GM23338 (cell line): ENCODE data around the gene ARL5C. TPM values are rescaled to one million over a fixed set of nuclear protein-coding genes. Genes with fewer than 3 reads are reported as not detected.

Experiments used
- ATAC-seq: fragments of 200-7000 bp; cut with Tn5 transposase; 3 replicates; pipeline ENCODE4 v1.9.1; 2020
- DNase-seq: peaks from one replicate; pipeline ENCODE4 v3.0.0-alpha.2; 2015; ENCODE audit warnings: low spot score
- H2AFZ ChIP-seq: fragments of 200-600 bp; sonication (generic); 2 replicates; pipeline ENCODE4 v1.8.0; 2016; ENCODE audit warnings: antibody characterized with exemption, mild to moderate bottlenecking, moderate library complexity
- H3F3A ChIP-seq: fragments of 200-600 bp; sonication (generic); replicated peaks from 2 replicates; pipeline ENCODE4 v1.8.0; 2017; ENCODE audit warnings: antibody characterized with exemption, mixed run types, low read depth
- H3K27ac ChIP-seq: fragments of 200-600 bp; sonication (generic); 2 replicates; pipeline ENCODE4 v1.6.1; 2016; ENCODE audit warnings: low read depth
- H3K27me3 ChIP-seq: fragments of 200-600 bp; sonication (generic); 2 replicates; pipeline ENCODE4 v1.8.0; 2016; ENCODE audit warnings: mild to moderate bottlenecking, mixed run types, moderate library complexity; ENCODE audit not compliant: insufficient read depth
- H3K36me3 ChIP-seq: fragments of 200-600 bp; sonication (generic); 2 replicates; pipeline ENCODE4 v1.8.0; 2016; ENCODE audit warnings: mild to moderate bottlenecking; ENCODE audit not compliant: insufficient read depth
- H3K4me1 ChIP-seq: fragments of 200-600 bp; sonication (generic); 2 replicates; pipeline ENCODE4 v1.8.0; 2016; ENCODE audit warnings: mild to moderate bottlenecking, moderate library complexity; ENCODE audit not compliant: insufficient read depth
- H3K4me2 ChIP-seq: fragments of 200-600 bp; sonication (generic); 2 replicates; pipeline ENCODE4 v1.7.1; 2017; ENCODE audit warnings: mixed run types
- H3K4me3 ChIP-seq: fragments of 200-600 bp; sonication (generic); 2 replicates; pipeline ENCODE4 v1.6.1; 2016; ENCODE audit warnings: mixed run types
- H3K79me2 ChIP-seq: fragments of 200-600 bp; sonication (generic); replicated peaks from 2 replicates; pipeline ENCODE4 v1.8.0; 2017; ENCODE audit warnings: mild to moderate bottlenecking; ENCODE audit not compliant: insufficient read depth
- H3K9me2 ChIP-seq: fragments of 200-600 bp; sonication (generic); 2 replicates; pipeline ENCODE4 v1.8.0; 2017; ENCODE audit not compliant: insufficient read depth
- H4K20me1 ChIP-seq: fragments of 200-600 bp; sonication (generic); replicated peaks from 2 replicates; pipeline ENCODE4 v1.8.0; 2017; ENCODE audit warnings: mild to moderate bottlenecking; ENCODE audit not compliant: insufficient read depth
- H3K27ac Mint-ChIP-seq: 2 replicates; pipeline ENCODE4 v1.8.0; 2020; ENCODE audit warnings: inconsistent platforms, mild to moderate bottlenecking, moderate library complexity, mixed read lengths
- H3K27me3 Mint-ChIP-seq: 3 replicates; pipeline ENCODE4 v1.8.0; 2022; ENCODE audit warnings: low read depth, mild to moderate bottlenecking, moderate library complexity, mixed read lengths, inconsistent platforms; ENCODE audit not compliant: insufficient read depth, poor library complexity
- H3K36me3 Mint-ChIP-seq: 3 replicates; pipeline ENCODE4 v1.8.0; 2021; ENCODE audit warnings: low read depth, mild to moderate bottlenecking, inconsistent platforms, moderate library complexity, mixed read lengths
- H3K4me1 Mint-ChIP-seq: 3 replicates; pipeline ENCODE4 v1.8.0; 2020; ENCODE audit warnings: mild to moderate bottlenecking, inconsistent platforms, mixed read lengths
- H3K4me3 Mint-ChIP-seq: 3 replicates; pipeline ENCODE4 v1.8.0; 2021; ENCODE audit warnings: moderate library complexity, mild to moderate bottlenecking, inconsistent platforms, mixed read lengths
- H3K9me3 Mint-ChIP-seq: 3 replicates; pipeline ENCODE4 v1.8.0; 2020; ENCODE audit warnings: moderate library complexity, mild to moderate bottlenecking, inconsistent platforms, mixed read lengths
- CREB1 ChIP-seq: fragments of 250-450 bp; sonication (Bioruptor Pico); IDR thresholded peaks from 2 replicates; pipeline ENCODE4 v1.5.0; 2020; ENCODE audit warnings: low read depth, mild to moderate bottlenecking, moderate library complexity
- CTCF ChIP-seq, 2 experiments: fragments of 200-600 bp in 1 of 2; sonication (generic) in 1 of 2; conservative IDR thresholded peaks; 2 replicates each; pipeline versions ENCODE4 v1.5.1 to v1.6.1; 2016 to 2017; ENCODE audit warnings: antibody characterized with exemption in 2 of 2, low read depth in 2 of 2, mild to moderate bottlenecking in 2 of 2, moderate library complexity in 1 of 2
- EZH2 ChIP-seq: fragments of 200-600 bp; sonication (generic); IDR thresholded peaks from one replicate; pipeline ENCODE4 v1.8.0; 2017; ENCODE audit warnings: antibody characterized with exemption, mild to moderate bottlenecking, low read depth; ENCODE audit not compliant: unreplicated experiment
- EZH2phosphoT487 ChIP-seq: fragments of 200-600 bp; sonication (generic); IDR thresholded peaks from one replicate; pipeline ENCODE4 v1.8.1; 2018; ENCODE audit warnings: antibody characterized with exemption; ENCODE audit not compliant: unreplicated experiment
- JUNB ChIP-seq: IDR thresholded peaks from one replicate; pipeline ENCODE4 v1.6.1; 2016; ENCODE audit warnings: antibody characterized with exemption; ENCODE audit not compliant: unreplicated experiment
- REST ChIP-seq: IDR thresholded peaks from one replicate; pipeline ENCODE4 v1.6.1; 2018; ENCODE audit warnings: antibody characterized with exemption; ENCODE audit not compliant: unreplicated experiment
- STAT1 ChIP-seq: IDR thresholded peaks from one replicate; pipeline ENCODE4 v1.6.1; 2016; ENCODE audit warnings: antibody characterized with exemption; ENCODE audit not compliant: unreplicated experiment
- polyA plus RNA-seq: library from polyadenylated mRNA; unstranded; fragments of >200 nt; fragmentation: Nextera tagmentation; extraction: Ambion mirVana; gene quantifications from 2 replicates; pipeline ENCODE4 v1.2.1, GENCODE V29; 2016
- total RNA-seq: library from RNA; depleted of rRNA; stranded (reverse); fragments of >200 nt; shearing (Covaris generic); gene quantifications from 2 replicates; pipeline ENCODE4 v1.2.3, GENCODE V29; 2014

The ARL5C gene
- total and polyA plus RNA-seq, 2 experiments from 2014 or later, result not detected

GRCh38 chr17:39191750-39192510 lies 26.0 kb upstream of the ARL5C start:
- Mint-ChIP-seq H3K4me3 (no peak overlapping the region; the same call in 2 of the 3 replicates), H3K27me3 (peaks cover 10% of the 10 kb centered on the region)
- no peak overlapping the region for H2AFZ ChIP-seq

GRCh38 chr17:39187152-39187830 lies 21.3 kb upstream of the ARL5C start:
- Mint-ChIP-seq H3K36me3 (peaks cover 53% of the 10 kb centered on the region), H3K4me1 (no peaks in the 10 kb centered on the region), H3K9me3 (no peaks in the 10 kb centered on the region), H3K27ac (no peak overlapping the region), H3K4me3 (no peak overlapping the region), H3K27me3 (peaks cover 5% of the 10 kb centered on the region)
- H3K27me3 ChIP-seq, result no peaks in the 10 kb centered on the region
- no peaks in the 10 kb centered on the region for H3F3A ChIP-seq
- H4K20me1 ChIP-seq, result peaks cover 5% of the 10 kb centered on the region; the same call in 1 of the 2 replicates
- no peak overlapping the region for H3K4me2 ChIP-seq
- H3K27ac ChIP-seq, result no peak overlapping the region
- H2AFZ ChIP-seq, result no peak overlapping the region
- ATAC-seq (no peak), DNase-seq (no peak)
- H3K9me2 ChIP-seq, result no peaks in the 10 kb centered on the region
- H3K4me3 ChIP-seq, result no peak overlapping the region
- H3K4me1 ChIP-seq, result no peaks in the 10 kb centered on the region
- H3K79me2 ChIP-seq, result no peaks in the 10 kb centered on the region
- peaks cover 22% of the 10 kb centered on the region for H3K36me3 ChIP-seq
- TF ChIP-seq EZH2phosphoT487 (no peak), CREB1 (CRISPR knock-in tag) (no peak), JUNB (no peak), EZH2 (no peak), REST (no peak), CTCF (conservative IDR thresholded peaks at IDR 0.05; ENCODE audit: low read depth in 2 of 2) (no peak)

More at GRCh38 chr17:39191750-39192510, 26.0 kb upstream of the ARL5C start:
- H3K9me3 Mint-ChIP-seq, result no peaks in the 10 kb centered on the region
- DNase-seq, result no peak
- Histone ChIP-seq H3F3A (no peaks in the 10 kb centered on the region), H3K4me2 (no peak overlapping the region), H3K4me3 (no peak overlapping the region), H3K36me3 (peaks cover 14% of the 10 kb centered on the region), H3K9me2 (no peaks in the 10 kb centered on the region), H4K20me1 (peaks cover 13% of the 10 kb centered on the region), H3K79me2 (peaks cover 23% of the 10 kb centered on the region), H3K4me1 (peaks cover 19% of the 10 kb centered on the region), H3K27me3 (no peaks in the 10 kb centered on the region), H3K27ac (no peak overlapping the region)
- no peak overlapping the region for H3K27ac Mint-ChIP-seq
- ATAC-seq, result no peak
- peaks cover 25% of the 10 kb centered on the region for H3K4me1 Mint-ChIP-seq
- peaks cover 42% of the 10 kb centered on the region for H3K36me3 Mint-ChIP-seq
- TF ChIP-seq REST (no peak), EZH2phosphoT487 (no peak), STAT1 (no peak)
